Body of pancreas (tissue), 4 donors: Measurements from ENCODE around the gene SCN11A. TPM values are rescaled to one million over a fixed set of nuclear protein-coding genes. Genes with fewer than 3 reads are reported as not detected.

Experiments used
- ATAC-seq: fragments of 150-250 bp; one replicate; pipeline ENCODE4 v1.9.1; 2016
- DNase-seq, 4 donors: peaks; one replicate each; pipeline ENCODE4 v3.0.0-alpha.2; 2019
- H3K27ac ChIP-seq, 4 donors: fragments of 200-600 bp; sonication (generic); 1 replicate in 3 of 4; 2 replicates in 1 of 4; pipeline versions ENCODE4 v1.5.1 to v1.6.1; 2016 to 2019; ENCODE audit warnings: mild to moderate bottlenecking in 1 of 4, mixed read lengths in 1 of 4, moderate library complexity in 1 of 4
- H3K27me3 ChIP-seq, 2 donors: fragments of 200-600 bp; sonication (generic); one replicate each; pipeline ENCODE4 v1.6.0; 2016; ENCODE audit warnings: mild to moderate bottlenecking in 1 of 2
- H3K36me3 ChIP-seq, 2 donors: fragments of 200-600 bp; sonication (generic); replicated peaks in 1 of 2; 2 replicates each; pipeline ENCODE4 v1.5.1; 2016; ENCODE audit warnings: low read depth in 2 of 2; ENCODE audit not compliant: insufficient read depth in 1 of 2
- H3K4me1 ChIP-seq: fragments of 200-600 bp; sonication (generic); one replicate; pipeline ENCODE4 v1.6.0; 2016
- H3K4me3 ChIP-seq, 2 donors: fragments of 200-600 bp; sonication (generic); 1 replicate in 1 of 2; 2 replicates in 1 of 2; pipeline ENCODE4 v1.5.1; 2016 to 2019
- H3K9me3 ChIP-seq, 3 donors: fragments of 200-600 bp; sonication (generic); 1 replicate in 2 of 3; 2 replicates in 1 of 3; pipeline ENCODE4 v1.5.1; 2016
- CTCF ChIP-seq, 7 experiments: fragments of 450-650 bp in 4 of 7; fragments of 200-600 bp in 3 of 7; sonication (generic) in 3 of 7; IDR thresholded peaks; one replicate each; pipeline ENCODE4 v1.5.1; 2016 to 2019; ENCODE audit warnings: antibody characterized with exemption in 7 of 7
- POLR2A ChIP-seq, 3 donors: fragments of 450-650 bp; IDR thresholded peaks; one replicate each; pipeline ENCODE4 v1.6.1; 2016; ENCODE audit warnings: antibody characterized with exemption in 3 of 3, mild to moderate bottlenecking in 2 of 3
- WGBS, 2 donors: methylation state at CpG; one replicate each; pipeline ENCODE4 v1.1.5; 2017; 5-methylcytosine and 5-hydroxymethylcytosine counted together
- intact Hi-C: fragments of 100-400 bp; cut with DNase I; formaldehyde crosslinking; loops from one replicate; pipeline ENCODE4 v1.15.1; 2023
- total RNA-seq, 2 donors: library from RNA; depleted of rRNA; stranded (reverse); fragments of >200 nt; gene quantifications; one replicate each; pipeline ENCODE4 v1.1.0, GENCODE V29; 2016

The SCN11A gene
- total RNA-seq, 2 donors from 2014 or later = 0.26 TPM; not detected in 1

- Histone ChIP-seq H3K4me1 (no peaks in the 10 kb centered on the region), H3K27ac (no peak overlapping the region), H3K9me3 (no peaks in the 10 kb centered on the region), H3K4me3 (no peak overlapping the region), H3K27me3 (no peaks in the 10 kb centered on the region), H3K36me3 (peaks cover 0 to 23% of the 10 kb centered on the region in 2 donors)
- TF ChIP-seq POLR2A (IDR thresholded peaks at IDR 0.05) (no peak), CTCF (IDR thresholded peaks at IDR 0.05) (no peak)
- 86% methylated on average over 3 of the region's 3 CpGs for WGBS, 2 donors
- DNase-seq (no peak), ATAC-seq (no peak)
- intact Hi-C loops = no loop called here
Measured at GRCh38 chr3:39088456-39088855, 36.7 kb upstream of the SCN11A start.

GRCh38 chr3:39086144-39086543, 34.4 kb upstream of the SCN11A start:
- WGBS, 2 donors = 85 to 86% methylated on average over 4 of the region's 4 CpGs
- peaks cover 0 to 18% of the 10 kb centered on the region in 2 donors for H3K36me3 ChIP-seq

GRCh38 chr3:39082666-39083313, 31.0 kb upstream of the SCN11A start:
- TF ChIP-seq POLR2A (IDR thresholded peaks at IDR 0.05) (no peak), CTCF (IDR thresholded peaks at IDR 0.05) (no peak)
- Histone ChIP-seq H3K4me3 (no peak overlapping the region), H3K27ac (no peak overlapping the region), H3K4me1 (no peaks in the 10 kb centered on the region), H3K9me3 (no peaks in the 10 kb centered on the region), H3K36me3 (peaks cover 0 to 14% of the 10 kb centered on the region in 2 donors), H3K27me3 (no peaks in the 10 kb centered on the region)
- ATAC-seq (no peak), DNase-seq (no peak)
- intact Hi-C loops = no loop called here
- 98 to 100% methylated on average over 4 of the region's 4 CpGs for WGBS, 2 donors

More at GRCh38 chr3:39086144-39086543, 34.4 kb upstream of the SCN11A start:
- intact Hi-C loops = no loop called here
- Histone ChIP-seq H3K27me3 (no peaks in the 10 kb centered on the region), H3K4me3 (no peak overlapping the region), H3K4me1 (no peaks in the 10 kb centered on the region), H3K9me3 (no peaks in the 10 kb centered on the region), H3K27ac (no peak overlapping the region)
- ATAC-seq = no peak
- no peak for DNase-seq
- no peak for TF ChIP-seq CTCF (IDR thresholded peaks at IDR 0.05)
- TF ChIP-seq POLR2A (IDR thresholded peaks at IDR 0.05) = no peak

- TF ChIP-seq POLR2A (IDR thresholded peaks at IDR 0.05) = no peak
- no peak for TF ChIP-seq CTCF (IDR thresholded peaks at IDR 0.05)
- DNase-seq = no peak
- H3K4me1 ChIP-seq = no peaks in the 10 kb centered on the region
- H3K36me3 ChIP-seq = peaks cover 5 to 29% of the 10 kb centered on the region in 2 donors
- intact Hi-C loops = no loop called here
- no peak for ATAC-seq
- no peaks in the 10 kb centered on the region for H3K9me3 ChIP-seq
- no peaks in the 10 kb centered on the region for H3K27me3 ChIP-seq
- H3K4me3 ChIP-seq = no peak overlapping the region
- H3K27ac ChIP-seq = no peak overlapping the region
Measured at GRCh38 chr3:39080026-39080425, 28.3 kb upstream of the SCN11A start.

DNA sequence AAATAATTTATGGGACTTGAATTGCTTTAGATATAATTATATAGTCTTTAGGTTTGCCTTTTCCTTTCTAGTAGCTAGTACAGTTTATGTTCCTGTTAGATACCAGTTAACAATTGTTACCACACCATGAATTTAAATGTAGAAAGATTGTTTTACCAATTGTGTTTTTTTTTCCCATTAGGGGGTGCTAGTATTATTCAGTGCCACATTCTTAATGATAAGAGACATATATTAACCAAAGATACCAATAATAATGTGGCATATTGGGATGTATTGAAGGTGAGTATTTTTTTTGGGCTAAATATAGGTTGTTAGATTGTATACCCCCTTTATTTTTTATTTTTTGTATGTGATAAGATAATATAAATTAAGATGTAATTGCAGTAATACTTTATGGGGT, 27.8 kb upstream of the SCN11A start:
- Histone ChIP-seq H3K36me3 (peaks cover 5 to 33% of the 10 kb centered on the region in 2 donors), H3K27ac (no peak overlapping the region), H3K4me1 (no peaks in the 10 kb centered on the region), H3K27me3 (no peaks in the 10 kb centered on the region), H3K4me3 (no peak overlapping the region), H3K9me3 (no peaks in the 10 kb centered on the region)
- ATAC-seq = no peak
- intact Hi-C loops = no loop called here
- no peak for DNase-seq
- no peak for TF ChIP-seq CTCF (IDR thresholded peaks at IDR 0.05)
- no peak for TF ChIP-seq POLR2A (IDR thresholded peaks at IDR 0.05)
